Measurements from ENCODE around the gene AKAP13. TPM values are rescaled to one million over a fixed set of nuclear protein-coding genes. Genes with fewer than 3 reads are reported as not detected.

The AKAP13 gene
- polyA plus RNA-seq, 2 of the 4 experiments (the other 2 are of a cell fraction), result 20.4 to 28.8 TPM

DNA sequence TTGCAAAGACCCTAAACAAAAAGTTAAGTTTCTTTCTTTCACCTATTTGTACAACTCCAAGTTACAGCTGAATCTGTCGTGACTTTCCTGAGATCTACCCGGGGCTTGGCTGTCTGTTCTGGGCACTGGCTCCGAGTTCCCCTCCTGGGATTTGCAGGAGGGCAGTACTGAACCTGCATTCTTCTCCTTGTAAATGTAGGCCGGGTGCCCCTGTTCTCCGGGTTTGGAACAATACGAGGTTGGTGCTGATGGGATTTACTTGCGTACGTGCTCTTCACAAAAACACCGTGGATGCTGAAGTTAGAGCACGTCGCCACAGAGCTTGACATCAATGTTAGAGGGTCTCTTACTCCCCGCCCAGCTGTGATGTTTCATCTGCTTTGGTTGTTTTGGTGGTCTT, 366.2 kb downstream of the AKAP13 start:
- no peaks in the 10 kb centered on the region for H3K4me1 ChIP-seq
- CTCF ChIA-PET, result no interaction called here
- no peak for ATAC-seq
- no peak overlapping the region for H3K27ac ChIP-seq
- no peak for DNase-seq (ENCODE audit: low read depth in 1 of 2, low spot score in 1 of 2)
- 91% methylated on average over 12 of the region's 12 CpGs for WGBS (ENCODE audit: missing lambda C conversion rate)
- no peaks in the 10 kb centered on the region for H3K9me3 ChIP-seq
- H3K4me3 ChIP-seq, result no peak overlapping the region
- POLR2A ChIA-PET, result no interaction called here
- TF ChIP-seq, protein P1, sequence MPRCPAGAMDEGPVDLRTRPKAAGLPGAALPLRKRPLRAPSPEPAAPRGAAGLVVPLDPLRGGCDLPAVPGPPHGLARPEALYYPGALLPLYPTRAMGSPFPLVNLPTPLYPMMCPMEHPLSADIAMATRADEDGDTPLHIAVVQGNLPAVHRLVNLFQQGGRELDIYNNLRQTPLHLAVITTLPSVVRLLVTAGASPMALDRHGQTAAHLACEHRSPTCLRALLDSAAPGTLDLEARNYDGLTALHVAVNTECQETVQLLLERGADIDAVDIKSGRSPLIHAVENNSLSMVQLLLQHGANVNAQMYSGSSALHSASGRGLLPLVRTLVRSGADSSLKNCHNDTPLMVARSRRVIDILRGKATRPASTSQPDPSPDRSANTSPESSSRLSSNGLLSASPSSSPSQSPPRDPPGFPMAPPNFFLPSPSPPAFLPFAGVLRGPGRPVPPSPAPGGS (IDR thresholded peaks at IDR 0.05), result no peak
- TF ChIP-seq SREBF2 (IDR thresholded peaks at IDR 0.05), result no peak
- no peak for TF ChIP-seq KDM1A (IDR thresholded peaks at IDR 0.05; ENCODE audit: low read depth)
- TF ChIP-seq MAZ (IDR thresholded peaks at IDR 0.05; ENCODE audit: borderline replicate concordance, low read depth, low read length), result no peak
- TF ChIP-seq ZNF302 (CRISPR knock-in tag; IDR thresholded peaks at IDR 0.05), result no peak
- TF ChIP-seq HEYL (CRISPR knock-in tag; IDR thresholded peaks at IDR 0.05), result no peak
- TF ChIP-seq TFCP2L1 (CRISPR knock-in tag; IDR thresholded peaks at IDR 0.05), result no peak
- no peak for TF ChIP-seq FOXS1 (CRISPR knock-in tag; IDR thresholded peaks at IDR 0.05)
- no peak for TF ChIP-seq HOXB13 (CRISPR knock-in tag; IDR thresholded peaks at IDR 0.05; ENCODE audit: low read depth)
- TF ChIP-seq CEBPB (IDR thresholded peaks at IDR 0.05), result no peak
- no peak for TF ChIP-seq EHMT2 (IDR thresholded peaks at IDR 0.05; ENCODE audit: low read depth)
- TF ChIP-seq, protein P2, sequence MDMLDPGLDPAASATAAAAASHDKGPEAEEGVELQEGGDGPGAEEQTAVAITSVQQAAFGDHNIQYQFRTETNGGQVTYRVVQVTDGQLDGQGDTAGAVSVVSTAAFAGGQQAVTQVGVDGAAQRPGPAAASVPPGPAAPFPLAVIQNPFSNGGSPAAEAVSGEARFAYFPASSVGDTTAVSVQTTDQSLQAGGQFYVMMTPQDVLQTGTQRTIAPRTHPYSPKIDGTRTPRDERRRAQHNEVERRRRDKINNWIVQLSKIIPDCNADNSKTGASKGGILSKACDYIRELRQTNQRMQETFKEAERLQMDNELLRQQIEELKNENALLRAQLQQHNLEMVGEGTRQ (IDR thresholded peaks at IDR 0.05), result no peak
- TF ChIP-seq, protein P3, sequence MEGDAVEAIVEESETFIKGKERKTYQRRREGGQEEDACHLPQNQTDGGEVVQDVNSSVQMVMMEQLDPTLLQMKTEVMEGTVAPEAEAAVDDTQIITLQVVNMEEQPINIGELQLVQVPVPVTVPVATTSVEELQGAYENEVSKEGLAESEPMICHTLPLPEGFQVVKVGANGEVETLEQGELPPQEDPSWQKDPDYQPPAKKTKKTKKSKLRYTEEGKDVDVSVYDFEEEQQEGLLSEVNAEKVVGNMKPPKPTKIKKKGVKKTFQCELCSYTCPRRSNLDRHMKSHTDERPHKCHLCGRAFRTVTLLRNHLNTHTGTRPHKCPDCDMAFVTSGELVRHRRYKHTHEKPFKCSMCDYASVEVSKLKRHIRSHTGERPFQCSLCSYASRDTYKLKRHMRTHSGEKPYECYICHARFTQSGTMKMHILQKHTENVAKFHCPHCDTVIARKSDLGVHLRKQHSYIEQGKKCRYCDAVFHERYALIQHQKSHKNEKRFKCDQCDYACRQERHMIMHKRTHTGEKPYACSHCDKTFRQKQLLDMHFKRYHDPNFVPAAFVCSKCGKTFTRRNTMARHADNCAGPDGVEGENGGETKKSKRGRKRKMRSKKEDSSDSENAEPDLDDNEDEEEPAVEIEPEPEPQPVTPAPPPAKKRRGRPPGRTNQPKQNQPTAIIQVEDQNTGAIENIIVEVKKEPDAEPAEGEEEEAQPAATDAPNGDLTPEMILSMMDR (IDR thresholded peaks at IDR 0.05), result no peak
- no peak for TF ChIP-seq CBX8 (IDR thresholded peaks at IDR 0.05)
- TF ChIP-seq POLR2A (IDR thresholded peaks at IDR 0.05; ENCODE audit: low read length), result no peak
- no peak for TF ChIP-seq NFE2L2 (conservative IDR thresholded peaks at IDR 0.05; ENCODE audit: low read length)
- TF ChIP-seq RFX5 (IDR thresholded peaks at IDR 0.05), result no peak
- TF ChIP-seq GATA3 (IDR thresholded peaks at IDR 0.05; ENCODE audit: borderline replicate concordance), result no peak
- FAIRE-seq, result no peak
- H3K4me2 ChIP-seq, result no peak overlapping the region

DNA sequence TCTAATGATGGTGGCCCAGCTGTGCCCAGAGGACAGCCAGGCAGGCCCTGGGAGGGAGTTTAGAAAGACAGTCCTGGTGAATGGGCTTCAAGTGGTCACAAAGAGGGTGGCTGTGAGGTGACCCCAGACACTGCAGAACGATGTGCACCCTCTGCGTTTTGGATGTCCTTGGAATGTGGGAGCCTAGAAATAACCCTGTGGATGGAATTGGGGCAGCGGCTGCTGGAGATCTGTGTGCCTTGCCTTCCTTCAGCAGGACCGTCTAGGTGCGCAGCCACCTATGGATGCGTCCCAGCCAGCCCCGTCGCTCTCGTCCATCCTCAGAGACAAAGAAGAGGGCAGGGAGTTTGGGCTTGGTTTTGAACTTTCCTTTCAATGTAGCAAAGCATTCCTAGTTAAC, 367.8 kb downstream of the AKAP13 start:
- Histone ChIP-seq H3K4me1 (no peaks in the 10 kb centered on the region), H3K9me3 (no peaks in the 10 kb centered on the region), H3K4me2 (no peak overlapping the region), H3K27ac (no peak overlapping the region), H3K4me3 (no peak overlapping the region)
- FAIRE-seq, result no peak
- ATAC-seq, result no peak
- ChIA-PET CTCF (interaction anchor here (1.5 kb wide), 1 partner anchor 92 kb away, joined by 6 read pairs; no protein-coding TSS in a partner anchor), POLR2A (no interaction called here)
- DNase-seq (ENCODE audit: low read depth in 1 of 2, low spot score in 1 of 2), result no peak
- WGBS (ENCODE audit: missing lambda C conversion rate), result 95% methylated on average over 9 of the region's 9 CpGs
- TF ChIP-seq RCOR1 (IDR thresholded peaks at IDR 0.05; ENCODE audit: low read depth, low read length) (no peak), TP53 (CRISPR knock-in tag; IDR thresholded peaks at IDR 0.05) (no peak), FOSL2 (IDR thresholded peaks at IDR 0.05) (no peak), FOSL2 (CRISPR knock-in tag; IDR thresholded peaks at IDR 0.05) (no peak), SREBF2 (IDR thresholded peaks at IDR 0.05) (no peak), FOXS1 (CRISPR knock-in tag; IDR thresholded peaks at IDR 0.05) (no peak), GATA3 (IDR thresholded peaks at IDR 0.05; ENCODE audit: borderline replicate concordance) (no peak), HOXA7 (CRISPR knock-in tag; IDR thresholded peaks at IDR 0.05) (no peak), POLR2AphosphoS2 (conservative IDR thresholded peaks at IDR 0.05; ENCODE audit: low read length) (no peak), RNF2 (IDR thresholded peaks at IDR 0.05; ENCODE audit: borderline replicate concordance, low read depth) (no peak), PHF8 (IDR thresholded peaks at IDR 0.05; ENCODE audit: borderline replicate concordance, low read depth) (no peak), EHF (CRISPR knock-in tag; IDR thresholded peaks at IDR 0.05) (no peak), TFCP2L1 (CRISPR knock-in tag; IDR thresholded peaks at IDR 0.05) (no peak)
- TF ChIP-seq, protein P4, sequence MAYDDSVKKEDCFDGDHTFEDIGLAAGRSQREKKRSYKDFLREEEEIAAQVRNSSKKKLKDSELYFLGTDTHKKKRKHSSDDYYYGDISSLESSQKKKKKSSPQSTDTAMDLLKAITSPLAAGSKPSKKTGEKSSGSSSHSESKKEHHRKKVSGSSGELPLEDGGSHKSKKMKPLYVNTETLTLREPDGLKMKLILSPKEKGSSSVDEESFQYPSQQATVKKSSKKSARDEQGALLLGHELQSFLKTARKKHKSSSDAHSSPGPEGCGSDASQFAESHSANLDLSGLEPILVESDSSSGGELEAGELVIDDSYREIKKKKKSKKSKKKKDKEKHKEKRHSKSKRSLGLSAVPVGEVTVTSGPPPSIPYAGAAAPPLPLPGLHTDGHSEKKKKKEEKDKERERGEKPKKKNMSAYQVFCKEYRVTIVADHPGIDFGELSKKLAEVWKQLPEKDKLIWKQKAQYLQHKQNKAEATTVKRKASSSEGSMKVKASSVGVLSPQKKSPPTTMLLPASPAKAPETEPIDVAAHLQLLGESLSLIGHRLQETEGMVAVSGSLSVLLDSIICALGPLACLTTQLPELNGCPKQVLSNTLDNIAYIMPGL (CRISPR knock-in tag; IDR thresholded peaks at IDR 0.05; ENCODE audit: borderline replicate concordance), result no peak
- TF ChIP-seq, protein P5, sequence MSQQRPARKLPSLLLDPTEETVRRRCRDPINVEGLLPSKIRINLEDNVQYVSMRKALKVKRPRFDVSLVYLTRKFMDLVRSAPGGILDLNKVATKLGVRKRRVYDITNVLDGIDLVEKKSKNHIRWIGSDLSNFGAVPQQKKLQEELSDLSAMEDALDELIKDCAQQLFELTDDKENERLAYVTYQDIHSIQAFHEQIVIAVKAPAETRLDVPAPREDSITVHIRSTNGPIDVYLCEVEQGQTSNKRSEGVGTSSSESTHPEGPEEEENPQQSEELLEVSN (IDR thresholded peaks at IDR 0.05; ENCODE audit: borderline replicate concordance, low read depth), result no peak
- TF ChIP-seq, protein P6, sequence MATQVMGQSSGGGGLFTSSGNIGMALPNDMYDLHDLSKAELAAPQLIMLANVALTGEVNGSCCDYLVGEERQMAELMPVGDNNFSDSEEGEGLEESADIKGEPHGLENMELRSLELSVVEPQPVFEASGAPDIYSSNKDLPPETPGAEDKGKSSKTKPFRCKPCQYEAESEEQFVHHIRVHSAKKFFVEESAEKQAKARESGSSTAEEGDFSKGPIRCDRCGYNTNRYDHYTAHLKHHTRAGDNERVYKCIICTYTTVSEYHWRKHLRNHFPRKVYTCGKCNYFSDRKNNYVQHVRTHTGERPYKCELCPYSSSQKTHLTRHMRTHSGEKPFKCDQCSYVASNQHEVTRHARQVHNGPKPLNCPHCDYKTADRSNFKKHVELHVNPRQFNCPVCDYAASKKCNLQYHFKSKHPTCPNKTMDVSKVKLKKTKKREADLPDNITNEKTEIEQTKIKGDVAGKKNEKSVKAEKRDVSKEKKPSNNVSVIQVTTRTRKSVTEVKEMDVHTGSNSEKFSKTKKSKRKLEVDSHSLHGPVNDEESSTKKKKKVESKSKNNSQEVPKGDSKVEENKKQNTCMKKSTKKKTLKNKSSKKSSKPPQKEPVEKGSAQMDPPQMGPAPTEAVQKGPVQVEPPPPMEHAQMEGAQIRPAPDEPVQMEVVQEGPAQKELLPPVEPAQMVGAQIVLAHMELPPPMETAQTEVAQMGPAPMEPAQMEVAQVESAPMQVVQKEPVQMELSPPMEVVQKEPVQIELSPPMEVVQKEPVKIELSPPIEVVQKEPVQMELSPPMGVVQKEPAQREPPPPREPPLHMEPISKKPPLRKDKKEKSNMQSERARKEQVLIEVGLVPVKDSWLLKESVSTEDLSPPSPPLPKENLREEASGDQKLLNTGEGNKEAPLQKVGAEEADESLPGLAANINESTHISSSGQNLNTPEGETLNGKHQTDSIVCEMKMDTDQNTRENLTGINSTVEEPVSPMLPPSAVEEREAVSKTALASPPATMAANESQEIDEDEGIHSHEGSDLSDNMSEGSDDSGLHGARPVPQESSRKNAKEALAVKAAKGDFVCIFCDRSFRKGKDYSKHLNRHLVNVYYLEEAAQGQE (IDR thresholded peaks at IDR 0.05), result no peak
